Stimulated activated CD4-positive, alpha-beta T cell treated with anti-CD3 and anti-CD28 coated beads, Interleukin-2, amount 100 ng/mL, for 4 hours (primary cell): ENCODE data around the gene BRD2.

Source experiments
- DNase-seq: peaks from one replicate; pipeline ENCODE4 v3.0.0-alpha.2; 2020; ENCODE audit warnings: low read depth

BRD2 gene

GRCh38 chr6:32972353-32973143 lies 4.2 kb downstream of the BRD2 start:
- peak; percentile 44 for DNase-seq

- peak; percentile 35 for DNase-seq
These were observed 5.0 kb downstream of the BRD2 start for GRCh38 chr6:32973144-32974015.

GRCh38 chr6:32974016-32974333 lies 5.6 kb downstream of the BRD2 start:
- DNase-seq: no peak

DNA sequence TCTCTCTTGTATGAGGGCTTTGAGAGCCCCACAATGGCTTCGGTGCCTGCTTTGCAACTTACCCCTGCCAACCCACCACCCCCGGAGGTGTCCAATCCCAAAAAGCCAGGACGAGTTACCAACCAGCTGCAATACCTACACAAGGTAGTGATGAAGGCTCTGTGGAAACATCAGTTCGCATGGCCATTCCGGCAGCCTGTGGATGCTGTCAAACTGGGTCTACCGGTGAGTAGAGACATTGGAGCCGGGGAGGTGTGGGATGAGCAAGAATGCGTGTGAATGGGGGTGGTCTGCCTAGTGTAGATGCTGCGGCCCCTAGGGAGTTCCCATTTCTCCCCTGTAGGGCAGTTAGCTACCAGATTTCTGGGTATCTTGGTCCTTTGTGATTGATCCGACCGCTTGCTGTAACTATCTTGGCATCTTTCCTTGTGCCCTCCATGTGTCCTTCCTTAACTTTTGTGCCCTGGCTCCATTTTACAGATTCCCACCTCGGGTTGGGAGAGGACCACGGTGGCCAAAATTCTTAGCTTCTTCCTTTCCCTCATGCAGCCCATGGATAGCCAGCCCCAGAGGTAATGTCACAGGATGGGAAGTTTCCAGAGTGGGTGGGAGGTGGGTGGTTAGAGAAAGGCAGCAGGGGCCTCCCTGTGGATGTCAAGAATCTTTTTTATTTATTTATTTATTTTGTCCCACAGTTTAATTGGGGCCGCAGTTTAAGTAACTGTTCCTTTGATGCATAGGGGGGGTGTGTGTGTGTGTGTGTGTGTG lies 6.3 kb downstream of the BRD2 start:
- DNase-seq: no peak

DNA sequence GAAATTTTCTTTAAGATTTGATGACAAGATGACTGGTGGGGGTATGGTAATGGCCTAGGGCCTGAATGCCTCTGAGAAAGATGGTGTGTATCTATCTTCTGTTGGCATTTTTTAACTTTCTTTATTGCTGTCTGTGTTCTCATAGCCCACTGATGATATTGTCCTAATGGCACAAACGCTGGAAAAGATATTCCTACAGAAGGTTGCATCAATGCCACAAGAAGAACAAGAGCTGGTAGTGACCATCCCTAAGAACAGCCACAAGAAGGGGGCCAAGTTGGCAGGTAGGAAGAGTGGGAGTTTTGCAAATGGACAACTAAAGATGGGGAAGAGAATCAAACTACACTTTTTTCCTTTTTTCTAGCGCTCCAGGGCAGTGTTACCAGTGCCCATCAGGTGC lies 7.5 kb downstream of the BRD2 start:
- no peak for DNase-seq

GRCh38 chr6:32976334-32977069 lies 8.1 kb downstream of the BRD2 start:
- no peak for DNase-seq

DNA sequence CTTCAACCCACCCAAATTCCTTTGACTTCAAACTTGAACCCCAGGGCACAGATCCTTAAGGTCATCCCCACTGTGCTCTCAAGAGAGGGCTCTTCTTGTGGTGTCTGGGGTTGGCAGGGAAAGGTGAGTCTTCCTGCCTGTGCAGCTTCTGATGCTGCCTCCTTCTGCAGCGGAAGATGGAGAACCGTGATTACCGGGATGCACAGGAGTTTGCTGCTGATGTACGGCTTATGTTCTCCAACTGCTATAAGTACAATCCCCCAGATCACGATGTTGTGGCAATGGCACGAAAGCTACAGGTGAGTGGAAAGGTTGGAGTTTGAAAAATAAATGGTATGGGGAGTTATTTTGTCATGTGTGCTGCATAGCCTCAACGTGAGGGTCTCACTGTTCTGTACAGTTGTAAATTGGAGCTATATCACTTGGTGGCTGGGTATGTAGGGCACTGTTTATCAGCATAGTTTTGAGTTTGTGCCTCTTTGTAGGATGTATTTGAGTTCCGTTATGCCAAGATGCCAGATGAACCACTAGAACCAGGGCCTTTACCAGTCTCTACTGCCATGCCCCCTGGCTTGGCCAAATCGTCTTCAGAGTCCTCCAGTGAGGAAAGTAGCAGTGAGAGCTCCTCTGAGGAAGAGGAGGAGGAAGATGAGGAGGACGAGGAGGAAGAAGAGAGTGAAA lies 9.0 kb downstream of the BRD2 start:
- DNase-seq: no peak

DNA sequence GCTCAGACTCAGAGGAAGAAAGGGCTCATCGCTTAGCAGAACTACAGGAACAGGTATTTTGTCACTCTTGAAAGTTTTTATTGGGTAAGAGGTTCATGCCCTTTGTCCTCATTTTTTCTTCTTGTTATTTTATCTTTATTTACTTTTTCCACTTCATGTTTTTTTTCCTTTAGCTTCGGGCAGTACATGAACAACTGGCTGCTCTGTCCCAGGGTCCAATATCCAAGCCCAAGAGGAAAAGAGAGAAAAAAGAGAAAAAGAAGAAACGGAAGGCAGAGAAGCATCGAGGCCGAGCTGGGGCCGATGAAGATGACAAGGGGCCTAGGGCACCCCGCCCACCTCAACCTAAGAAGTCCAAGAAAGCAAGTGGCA lies 9.5 kb downstream of the BRD2 start:
- DNase-seq: no peak

DNA sequence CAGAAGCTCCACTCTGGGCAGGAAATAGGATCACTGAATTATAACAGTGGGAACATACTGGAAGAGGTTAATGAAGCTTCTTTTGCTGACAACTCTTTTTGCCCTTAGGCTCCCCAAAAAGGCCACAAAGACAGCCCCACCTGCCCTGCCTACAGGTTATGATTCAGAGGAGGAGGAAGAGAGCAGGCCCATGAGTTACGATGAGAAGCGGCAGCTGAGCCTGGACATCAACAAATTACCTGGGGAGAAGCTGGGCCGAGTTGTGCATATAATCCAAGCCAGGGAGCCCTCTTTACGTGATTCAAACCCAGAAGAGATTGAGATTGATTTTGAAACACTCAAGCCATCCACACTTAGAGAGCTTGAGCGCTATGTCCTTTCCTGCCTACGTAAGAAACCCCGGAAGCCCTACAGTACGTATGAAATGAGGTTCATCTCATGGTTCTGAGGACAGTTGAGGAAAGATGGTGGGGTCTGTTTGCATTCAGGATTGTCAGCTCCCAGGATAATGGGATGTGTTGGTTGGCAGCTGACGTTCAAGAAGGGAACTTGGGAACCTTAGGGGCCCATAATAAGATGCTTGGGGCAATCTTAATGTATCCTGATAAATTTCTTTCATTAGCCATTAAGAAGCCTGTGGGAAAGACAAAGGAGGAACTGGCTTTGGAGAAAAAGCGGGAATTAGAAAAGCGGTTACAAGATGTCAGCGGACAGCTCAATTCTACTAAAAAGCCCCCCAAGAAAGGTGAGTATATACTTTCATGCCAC lies 11.5 kb downstream of the BRD2 start:
- DNase-seq: no peak

DNA sequence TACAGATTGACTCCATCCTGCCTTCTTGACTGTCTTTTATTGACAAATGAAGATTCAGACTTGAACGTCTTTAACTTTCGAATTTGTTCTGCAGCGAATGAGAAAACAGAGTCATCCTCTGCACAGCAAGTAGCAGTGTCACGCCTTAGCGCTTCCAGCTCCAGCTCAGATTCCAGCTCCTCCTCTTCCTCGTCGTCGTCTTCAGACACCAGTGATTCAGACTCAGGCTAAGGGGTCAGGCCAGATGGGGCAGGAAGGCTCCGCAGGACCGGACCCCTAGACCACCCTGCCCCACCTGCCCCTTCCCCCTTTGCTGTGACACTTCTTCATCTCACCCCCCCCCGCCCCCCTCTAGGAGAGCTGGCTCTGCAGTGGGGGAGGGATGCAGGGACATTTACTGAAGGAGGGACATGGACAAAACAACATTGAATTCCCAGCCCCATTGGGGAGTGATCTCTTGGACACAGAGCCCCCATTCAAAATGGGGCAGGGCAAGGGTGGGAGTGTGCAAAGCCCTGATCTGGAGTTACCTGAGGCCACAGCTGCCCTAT lies 12.2 kb downstream of the BRD2 start:
- no peak for DNase-seq

- no peak for DNase-seq
These were observed 13.8 kb downstream of the BRD2 start for GRCh38 chr6:32982084-32982701.

- no peak for DNase-seq
These were observed 14.5 kb downstream of the BRD2 start for GRCh38 chr6:32982702-32983492.

DNA sequence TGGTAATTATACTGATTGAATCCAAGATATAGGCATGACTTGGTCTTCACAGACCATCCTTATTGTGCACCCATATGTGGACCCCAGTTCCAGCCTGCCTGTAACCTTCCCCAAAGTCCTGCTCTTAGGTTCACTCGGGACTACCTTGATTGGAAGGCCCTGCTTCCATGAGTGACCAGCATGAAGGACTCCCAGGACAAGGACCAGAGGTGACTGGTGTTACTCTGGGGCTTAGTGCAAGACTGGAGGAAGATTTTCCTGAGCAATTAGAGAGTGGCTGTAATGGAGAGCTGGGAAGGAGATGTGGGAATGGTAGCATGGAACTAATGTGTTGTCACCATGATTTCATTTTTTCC lies 15.1 kb downstream of the BRD2 start:
- DNase-seq: no peak

DNA sequence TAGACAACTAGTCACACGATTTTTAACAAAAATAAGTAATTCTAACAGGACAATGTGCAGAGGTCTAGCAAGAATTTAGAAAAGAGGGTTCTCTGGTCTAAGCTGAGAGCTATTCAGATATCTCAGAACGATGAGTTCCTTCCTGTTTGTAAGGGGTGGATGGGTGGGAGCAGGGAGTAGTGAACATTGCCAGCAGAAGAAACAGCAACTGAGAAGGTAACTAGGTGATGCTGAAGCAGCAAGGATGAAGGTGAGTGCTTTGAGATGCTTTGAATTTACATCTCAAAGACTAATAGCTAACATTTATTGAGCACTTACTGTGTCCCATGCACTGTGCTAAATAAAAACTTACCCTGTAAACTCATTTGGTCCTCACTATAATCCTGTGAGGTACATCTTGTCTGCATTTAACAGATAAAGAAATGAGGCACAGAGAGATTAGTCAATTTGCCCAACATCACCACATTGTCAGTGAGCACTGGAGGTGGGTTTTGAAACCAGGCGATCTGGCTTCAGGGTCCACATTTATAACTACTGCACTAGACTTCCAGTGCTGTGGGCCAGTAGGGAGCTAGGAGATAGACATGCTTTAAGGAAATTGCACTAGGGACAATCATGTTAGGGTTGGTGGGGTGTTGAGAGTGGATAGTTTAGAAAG lies 15.7 kb downstream of the BRD2 start:
- DNase-seq: no peak

- DNase-seq: peak; percentile 83
These were observed 16.4 kb downstream of the BRD2 start for GRCh38 chr6:32984622-32985389.

- no peak for DNase-seq
These were observed 21.0 kb downstream of the BRD2 start for GRCh38 chr6:32989368-32989767.

- no peak for DNase-seq
These were observed 23.6 kb downstream of the BRD2 start for GRCh38 chr6:32991972-32992371.
